SK-N-MC (cell line): ENCODE results near the gene DPYSL4.

Experiments
- EZH2 ChIP-seq: fragments of 200-600 bp; sonication (generic); IDR thresholded peaks from one replicate; pipeline ENCODE4 v1.6.1; 2017; ENCODE audit warnings: antibody characterized with exemption
- POLR2AphosphoS5 ChIP-seq: IDR thresholded peaks from 2 replicates; pipeline ENCODE4 v1.6.1; 2012; ENCODE audit warnings: mild to moderate bottlenecking, low read depth, low read length, borderline replicate concordance

- TF ChIP-seq POLR2AphosphoS5: no peak
- no peak for TF ChIP-seq EZH2
Observed at GRCh38 chr10:132209130-132209529, 22.4 kb downstream of the DPYSL4 start.
